ENCODE measurements around the gene MAP2. TPM values are rescaled to one million over a fixed set of nuclear protein-coding genes. Genes with fewer than 3 reads are reported as not detected.

Gene MAP2
- total and polyA plus RNA-seq, 2 donors (not counting 3 experiments of a cell fraction or from before 2014, with no cell fraction given), result 19.4 to 46.1 TPM

DNA sequence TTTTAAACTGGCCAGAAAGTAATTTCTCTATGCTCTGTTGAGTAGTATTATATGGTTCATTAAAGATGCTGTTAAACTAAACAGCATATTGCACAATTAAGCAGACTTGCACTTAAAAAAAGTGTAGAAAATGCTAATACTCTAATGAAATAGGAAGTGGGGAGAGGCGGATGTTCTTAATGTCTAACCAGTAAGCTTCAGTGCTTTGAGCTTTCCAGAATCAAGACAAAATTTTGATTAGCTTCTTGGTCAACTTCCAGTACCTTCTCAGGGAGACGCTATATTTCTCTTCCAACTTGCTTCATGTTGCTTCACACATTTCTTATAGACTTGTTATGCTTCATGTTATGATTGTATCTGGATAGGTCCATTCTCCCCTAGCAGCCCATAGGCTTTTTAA is 89.1 kb downstream of the MAP2 start:
- H4K20me1 ChIP-seq (replicated peaks; ENCODE audit: control insufficient read depth, extremely low read depth, insufficient read depth, low read length), result no peaks in the 10 kb centered on the region
- no peaks in the 10 kb centered on the region for H3K36me3 ChIP-seq (ENCODE audit: control insufficient read depth in 2 of 2, extremely low read depth in 1 of 2, insufficient read depth in 2 of 2, low read length in 2 of 2)
- CTCF ChIA-PET, result interaction anchor here (0.7 to 4.2 kb wide), 5 partner anchors 9 to 89 kb away, joined by 3 to 20 read pairs (median 3); partner anchors contain the start of gene MAP2
- DNase-seq (ENCODE audit: low read depth, low spot score) (no peak), FAIRE-seq (no peak)
- no peak for TF ChIP-seq POLR2A (IDR thresholded peaks at IDR 0.05; ENCODE audit: low read depth, low read length)
- TF ChIP-seq GATA2 (IDR thresholded peaks at IDR 0.05; ENCODE audit: insufficient read depth, insufficient read length, low read depth, low read length), result no peak
- no peak for TF ChIP-seq JUN (IDR thresholded peaks at IDR 0.05; ENCODE audit: borderline replicate concordance, insufficient read depth, insufficient read length, low read depth)
- no peak for TF ChIP-seq FOS (IDR thresholded peaks at IDR 0.05; ENCODE audit: borderline replicate concordance, insufficient read depth, low read length)
- TF ChIP-seq, protein P1, sequence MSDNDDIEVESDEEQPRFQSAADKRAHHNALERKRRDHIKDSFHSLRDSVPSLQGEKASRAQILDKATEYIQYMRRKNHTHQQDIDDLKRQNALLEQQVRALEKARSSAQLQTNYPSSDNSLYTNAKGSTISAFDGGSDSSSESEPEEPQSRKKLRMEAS (IDR thresholded peaks at IDR 0.05; ENCODE audit: insufficient read depth, insufficient read length), result no peak
- no peak for TF ChIP-seq EZH2 (IDR thresholded peaks at IDR 0.05; ENCODE audit: borderline replicate concordance, low read depth, low read length, severe bottlenecking)
- TF ChIP-seq POLR2AphosphoS5 (IDR thresholded peaks at IDR 0.05; ENCODE audit: insufficient read depth, low read depth, low read length), result no peak
- no peak for TF ChIP-seq MYC (IDR thresholded peaks at IDR 0.05; ENCODE audit: low read depth, low read length)
- H3K9me3 ChIP-seq (replicated peaks; ENCODE audit: control insufficient read depth, insufficient read depth, low read length), result no peaks in the 10 kb centered on the region
- no peak overlapping the region for H3K4me3 ChIP-seq (replicated peaks in 1 of 3; ENCODE audit: insufficient read depth in 1 of 3, low read depth in 1 of 3, low read length in 3 of 3)
- BruUV-seq (replicated peaks), result no TSS peak
- no peak overlapping the region for H3K27ac ChIP-seq (ENCODE audit: insufficient read depth, low read depth, low read length)
- no peaks in the 10 kb centered on the region for H3K27me3 ChIP-seq (ENCODE audit: control insufficient read depth in 2 of 2, insufficient read depth in 2 of 2, low read length in 2 of 2)
- dilution Hi-C loops (cut with MboI; ENCODE audit: extremely low pct_ligation_motif_present, low sequenced_read_pairs), result no loop called here
- POLR2A ChIA-PET, result no interaction called here
- intact Hi-C loops (cut with micrococcal nuclease), result no loop called here
- H3K4me1 ChIP-seq (ENCODE audit: control insufficient read depth, extremely low read depth, insufficient read depth, low read length), result peaks cover 6% of the 10 kb centered on the region
- H3K9me1 ChIP-seq (replicated peaks; ENCODE audit: control insufficient read depth, extremely low read depth, insufficient read depth, low read length), result no peaks in the 10 kb centered on the region
- no peak overlapping the region for H2AFZ ChIP-seq (ENCODE audit: low read depth, low read length)
- no peak overlapping the region for H3K9ac ChIP-seq (replicated peaks; ENCODE audit: extremely low read depth, insufficient read depth, low read length)
- H3K79me2 ChIP-seq (ENCODE audit: control insufficient read depth, insufficient read depth, low read length), result no peaks in the 10 kb centered on the region
- no peak overlapping the region for H3K4me2 ChIP-seq (ENCODE audit: insufficient read depth, low read length)

DNA sequence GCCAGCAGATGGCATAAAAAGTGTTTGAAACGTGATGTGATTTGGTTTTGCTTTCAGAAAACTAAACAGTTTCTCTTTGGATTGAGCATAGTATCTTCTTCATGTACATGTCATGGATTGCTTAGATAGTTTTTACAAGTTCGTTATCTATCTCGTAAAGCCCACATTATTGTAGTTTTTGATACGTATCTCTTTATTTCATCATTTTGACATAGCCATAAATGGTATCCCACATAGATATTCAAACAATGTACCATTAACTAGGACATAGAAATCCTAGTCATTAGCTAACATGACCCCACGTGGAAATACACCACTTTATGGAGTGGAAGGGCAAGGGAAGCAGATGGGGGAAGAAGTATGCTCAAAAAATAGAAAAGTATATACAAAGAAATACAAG is 93.6 kb downstream of the MAP2 start:
- BruUV-seq (replicated peaks), result no TSS peak
- Histone ChIP-seq H3K4me1 (ENCODE audit: control insufficient read depth, extremely low read depth, insufficient read depth, low read length) (peaks cover 2% of the 10 kb centered on the region), H3K4me2 (ENCODE audit: insufficient read depth, low read length) (no peak overlapping the region), H3K27me3 (ENCODE audit: control insufficient read depth in 2 of 2, insufficient read depth in 2 of 2, low read length in 2 of 2) (no peaks in the 10 kb centered on the region), H3K79me2 (ENCODE audit: control insufficient read depth, insufficient read depth, low read length) (no peaks in the 10 kb centered on the region), H4K20me1 (replicated peaks; ENCODE audit: control insufficient read depth, extremely low read depth, insufficient read depth, low read length) (no peaks in the 10 kb centered on the region), H3K4me3 (replicated peaks in 1 of 3; ENCODE audit: insufficient read depth in 1 of 3, low read depth in 1 of 3, low read length in 3 of 3) (no peak overlapping the region), H3K9me1 (replicated peaks; ENCODE audit: control insufficient read depth, extremely low read depth, insufficient read depth, low read length) (no peaks in the 10 kb centered on the region), H3K9ac (replicated peaks; ENCODE audit: extremely low read depth, insufficient read depth, low read length) (no peak overlapping the region), H3K27ac (ENCODE audit: insufficient read depth, low read depth, low read length) (no peak overlapping the region), H3K9me3 (replicated peaks; ENCODE audit: control insufficient read depth, insufficient read depth, low read length) (no peaks in the 10 kb centered on the region), H3K36me3 (ENCODE audit: control insufficient read depth in 2 of 2, extremely low read depth in 1 of 2, insufficient read depth in 2 of 2, low read length in 2 of 2) (no peaks in the 10 kb centered on the region), H2AFZ (ENCODE audit: low read depth, low read length) (no peak overlapping the region)
- intact Hi-C loops (cut with micrococcal nuclease), result no loop called here
- ChIA-PET CTCF (no interaction called here), POLR2A (no interaction called here)
- TF ChIP-seq JUN (IDR thresholded peaks at IDR 0.05; ENCODE audit: borderline replicate concordance, insufficient read depth, insufficient read length, low read depth) (no peak), MYC (IDR thresholded peaks at IDR 0.05; ENCODE audit: low read depth, low read length) (no peak), POLR2A (IDR thresholded peaks at IDR 0.05; ENCODE audit: low read depth, low read length) (no peak)
- TF ChIP-seq, protein P1 (IDR thresholded peaks at IDR 0.05; ENCODE audit: insufficient read depth, insufficient read length), result no peak
- dilution Hi-C loops (cut with MboI; ENCODE audit: extremely low pct_ligation_motif_present, low sequenced_read_pairs), result no loop called here
- DNase-seq (ENCODE audit: low read depth, low spot score) (no peak), FAIRE-seq (no peak)

Measured in endothelial cell of umbilical vein (primary cell).